Measurements from ENCODE around the gene ITPR1.

Gene ITPR1

GRCh38 chr3:4534906-4535305 is 41.8 kb downstream of the ITPR1 start:
- DNase-seq: no peak

GRCh38 chr3:4536260-4536659 is 43.1 kb downstream of the ITPR1 start:
- DNase-seq: no peak

GRCh38 chr3:4540267-4540666 is 47.1 kb downstream of the ITPR1 start:
- no peak for DNase-seq

DNA sequence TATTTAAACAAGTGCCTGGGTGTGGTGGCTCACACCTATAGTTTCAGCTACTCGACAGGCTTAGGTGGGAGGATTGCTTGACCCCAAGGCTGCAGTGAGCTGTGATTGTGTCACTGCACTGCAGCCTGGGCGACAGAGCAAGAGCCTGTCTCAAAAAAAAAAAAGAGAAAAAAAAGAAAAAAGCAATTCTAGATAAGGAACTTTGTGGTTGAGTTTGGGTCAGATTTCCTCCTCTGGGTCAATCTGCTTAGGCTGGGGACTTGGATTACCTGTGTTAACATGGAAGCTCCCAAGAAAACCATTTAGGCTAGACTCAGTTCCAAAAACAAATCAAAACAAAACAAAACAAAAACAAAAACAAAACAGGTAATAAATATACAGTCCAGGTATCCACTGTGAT is 50.0 kb downstream of the ITPR1 start:
- DNase-seq: no peak

DNA sequence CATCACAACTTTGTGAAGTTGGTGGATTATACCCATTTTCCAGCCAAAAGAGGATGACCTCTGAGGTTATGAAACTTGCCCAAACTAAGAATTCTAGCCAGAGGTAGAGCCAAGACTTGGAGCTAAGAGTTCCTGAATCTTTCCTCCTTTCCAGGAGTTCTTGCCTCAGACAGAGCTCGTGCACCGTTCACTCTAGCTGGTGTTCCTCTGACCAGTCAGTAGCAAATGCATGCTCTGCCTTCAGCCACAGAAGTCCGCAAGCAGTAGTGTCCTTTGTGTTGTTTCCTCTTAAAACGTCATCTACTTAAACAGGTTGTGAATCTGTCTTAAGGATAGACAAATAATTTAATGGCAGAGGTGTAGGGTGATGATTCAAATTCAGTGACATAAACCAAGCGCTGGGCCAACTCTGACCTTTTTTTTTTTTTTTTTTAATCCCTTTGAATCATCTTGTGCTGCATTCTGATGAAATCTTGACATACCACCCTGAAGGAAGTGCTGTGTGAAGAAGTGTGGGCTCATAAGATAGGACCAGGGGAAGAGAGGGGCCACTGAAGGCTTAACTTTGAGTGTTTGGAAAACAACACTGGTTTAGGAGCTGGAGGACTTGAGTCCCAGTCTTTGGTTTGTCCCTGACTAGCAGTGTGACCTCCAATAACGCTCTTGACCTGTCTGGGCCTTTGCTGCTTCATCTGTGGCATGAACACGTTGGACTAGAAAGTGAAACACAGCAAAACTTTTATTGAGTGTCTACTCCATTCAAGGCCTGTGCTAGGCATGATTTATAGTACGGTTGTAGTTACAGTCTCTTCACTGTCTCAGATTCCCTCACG is 53.4 kb downstream of the ITPR1 start:
- DNase-seq: no peak

- no peak for DNase-seq
Observed at GRCh38 chr3:4547799-4548198, 54.7 kb downstream of the ITPR1 start.

DNA sequence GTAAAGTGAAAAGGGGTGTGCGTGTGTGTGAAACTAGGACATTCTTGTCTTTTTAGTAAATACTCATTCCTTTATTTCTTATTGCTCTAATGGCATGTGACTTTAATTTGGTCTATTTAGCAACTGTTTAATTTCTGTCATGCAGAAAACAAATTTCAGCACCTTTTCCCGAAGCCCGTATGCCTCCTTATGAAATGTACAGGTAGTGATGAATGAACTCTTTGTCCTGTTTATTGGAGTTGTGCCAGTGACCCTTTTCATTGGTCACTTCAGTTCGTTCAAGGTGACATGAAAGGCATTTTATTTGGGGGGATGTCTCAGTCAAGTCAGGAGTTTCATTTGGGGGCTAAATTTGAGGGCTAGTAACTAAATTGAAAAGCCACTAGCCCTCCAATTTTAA is 55.2 kb downstream of the ITPR1 start:
- DNase-seq: no peak

DNA sequence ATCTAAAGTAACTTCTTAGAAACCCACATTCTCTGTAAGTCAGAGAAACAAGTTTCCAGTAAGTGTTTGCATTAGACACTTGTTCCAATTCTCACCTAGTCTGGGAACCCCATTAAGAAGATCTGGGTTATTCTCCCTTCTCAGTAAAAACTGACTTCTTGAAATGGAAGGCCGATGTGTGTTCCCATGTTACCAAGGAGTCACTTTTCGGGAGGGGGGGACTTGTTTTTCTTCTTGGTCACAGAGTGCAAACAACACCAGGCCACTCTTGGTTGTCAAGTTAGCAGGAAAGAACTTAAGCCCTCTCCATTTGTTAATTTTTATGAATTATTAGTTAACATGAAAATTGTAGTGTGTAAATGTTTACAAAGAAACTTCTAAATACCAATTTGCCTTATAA is 55.6 kb downstream of the ITPR1 start:
- no peak for DNase-seq

DNA sequence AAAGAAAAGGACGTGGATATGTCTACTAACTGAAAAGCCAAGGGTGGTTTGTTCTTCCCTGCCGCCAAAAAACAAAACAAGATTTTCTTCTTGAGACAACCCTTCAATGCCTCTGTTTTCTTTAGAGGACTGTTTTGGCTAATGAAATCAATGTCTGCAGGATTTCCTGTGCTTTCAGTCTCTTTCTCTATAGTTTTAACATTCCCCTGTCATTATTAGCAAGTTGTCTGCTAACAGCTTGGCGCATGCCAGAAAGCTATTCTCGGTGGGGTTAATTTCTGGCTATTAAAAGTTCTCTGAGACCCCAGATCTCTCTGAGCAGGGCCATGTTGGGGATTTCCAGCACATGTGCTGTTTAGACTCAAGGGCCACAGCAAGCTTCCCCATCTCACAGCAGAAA is 56.7 kb downstream of the ITPR1 start:
- no peak for DNase-seq

GRCh38 chr3:4551051-4551711 is 58.0 kb downstream of the ITPR1 start:
- DNase-seq: no peak

DNA sequence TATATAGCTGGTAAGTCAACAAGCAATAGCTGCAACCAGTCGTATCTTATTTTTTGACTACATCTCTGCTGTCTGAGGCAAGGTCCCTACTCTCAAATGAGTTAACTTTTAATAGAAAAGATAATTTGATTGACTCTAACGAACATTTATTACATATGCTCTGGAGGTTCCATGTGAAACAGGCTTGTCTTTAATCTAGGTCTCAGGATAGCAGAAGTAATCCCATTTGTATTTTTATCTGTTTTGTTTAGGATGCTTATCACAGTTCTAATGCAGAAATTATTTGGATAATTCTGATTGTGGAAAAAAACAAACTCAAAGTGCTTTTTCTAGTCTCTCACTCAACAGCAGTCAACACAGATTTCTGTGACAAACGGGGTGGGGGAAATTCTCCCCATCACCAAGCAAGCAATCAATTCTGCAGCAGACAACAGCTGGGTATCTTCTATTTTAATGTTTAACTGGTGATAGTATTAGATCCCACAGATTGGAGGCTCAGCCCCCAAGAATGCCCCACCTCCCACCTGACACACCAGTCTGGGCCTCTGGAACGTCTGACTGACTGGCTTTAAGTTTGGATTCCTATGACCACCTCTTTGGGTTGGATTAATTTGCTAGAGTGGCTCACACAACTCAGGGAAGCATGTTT is 58.8 kb downstream of the ITPR1 start:
- no peak for DNase-seq

GRCh38 chr3:4552811-4553210 is 59.7 kb downstream of the ITPR1 start:
- DNase-seq: no peak

DNA sequence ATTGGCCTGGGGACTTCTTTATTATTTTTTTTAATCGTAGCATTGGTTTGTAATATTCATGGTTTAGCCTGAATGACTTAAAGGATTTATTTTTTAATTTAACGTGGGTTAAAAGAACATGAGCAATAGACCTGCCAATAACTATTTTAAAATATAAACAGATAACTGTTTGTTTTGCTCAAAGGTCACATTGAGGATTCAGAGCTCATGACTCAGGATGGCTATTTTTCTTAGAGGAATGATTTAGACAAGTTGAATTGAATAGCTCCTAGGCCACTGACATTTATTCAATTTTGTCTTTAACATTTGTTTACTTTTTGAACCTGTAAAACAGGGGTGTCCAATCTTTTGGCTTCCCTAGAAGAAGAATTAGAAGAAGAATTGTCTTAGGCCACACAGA is 68.5 kb downstream of the ITPR1 start:
- no peak for DNase-seq

- no peak for DNase-seq
Observed at GRCh38 chr3:4562595-4562994, 69.4 kb downstream of the ITPR1 start.

GRCh38 chr3:4564270-4564669 is 71.1 kb downstream of the ITPR1 start:
- DNase-seq: no peak

GRCh38 chr3:4564928-4565586 is 71.9 kb downstream of the ITPR1 start:
- no peak for DNase-seq

DNA sequence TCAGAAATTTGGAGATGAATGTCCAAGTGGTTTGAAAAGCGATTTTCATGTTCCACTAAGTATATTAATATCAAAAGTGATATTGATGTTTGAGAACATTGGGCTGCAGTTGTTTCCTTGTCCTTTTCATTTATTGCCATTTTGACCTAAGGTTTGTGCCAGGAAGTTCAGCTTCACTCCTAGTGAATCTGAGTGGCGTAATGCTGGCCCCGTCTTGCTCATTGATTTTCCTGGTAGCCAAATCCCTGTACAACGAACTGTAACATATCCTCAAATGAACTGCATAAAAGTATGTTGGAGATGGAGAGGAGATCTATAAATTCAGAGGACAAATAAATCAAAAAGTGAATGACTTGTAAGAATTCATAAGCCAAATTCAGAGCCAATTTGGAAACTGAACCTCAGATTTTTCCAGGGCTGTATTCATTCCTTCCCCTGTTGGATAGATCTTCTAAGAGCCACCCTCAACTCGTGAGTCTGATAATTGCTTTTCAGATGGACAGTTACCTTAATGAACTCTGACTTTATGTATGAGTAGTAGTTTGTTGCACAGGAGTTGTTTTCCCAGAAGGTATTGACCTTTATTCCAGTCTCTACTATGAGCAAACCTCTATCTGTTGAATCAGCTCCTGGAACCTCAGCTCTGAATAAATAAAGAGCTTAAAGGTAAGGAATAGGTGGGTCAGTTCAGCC is 72.8 kb downstream of the ITPR1 start:
- DNase-seq: no peak

DNA sequence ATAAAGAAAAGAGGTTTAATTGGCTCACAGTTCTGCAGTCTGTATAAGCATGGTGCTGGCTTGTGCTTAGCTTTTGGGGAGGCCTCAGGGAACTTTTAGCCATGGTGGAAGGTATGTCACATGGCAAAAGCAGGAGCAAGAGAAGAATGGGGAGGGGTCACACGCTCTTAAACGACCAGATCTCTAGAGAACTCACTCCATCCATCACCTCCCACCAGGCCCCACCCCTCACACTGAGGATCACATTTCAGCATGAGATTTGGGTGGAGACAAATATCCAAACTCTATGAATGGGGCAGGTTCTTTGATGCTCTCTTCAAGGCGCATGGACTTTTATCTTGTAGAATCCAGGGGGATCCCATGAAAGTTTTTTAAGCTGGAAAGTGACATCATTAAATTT is 75.7 kb downstream of the ITPR1 start:
- no peak for DNase-seq

DNA sequence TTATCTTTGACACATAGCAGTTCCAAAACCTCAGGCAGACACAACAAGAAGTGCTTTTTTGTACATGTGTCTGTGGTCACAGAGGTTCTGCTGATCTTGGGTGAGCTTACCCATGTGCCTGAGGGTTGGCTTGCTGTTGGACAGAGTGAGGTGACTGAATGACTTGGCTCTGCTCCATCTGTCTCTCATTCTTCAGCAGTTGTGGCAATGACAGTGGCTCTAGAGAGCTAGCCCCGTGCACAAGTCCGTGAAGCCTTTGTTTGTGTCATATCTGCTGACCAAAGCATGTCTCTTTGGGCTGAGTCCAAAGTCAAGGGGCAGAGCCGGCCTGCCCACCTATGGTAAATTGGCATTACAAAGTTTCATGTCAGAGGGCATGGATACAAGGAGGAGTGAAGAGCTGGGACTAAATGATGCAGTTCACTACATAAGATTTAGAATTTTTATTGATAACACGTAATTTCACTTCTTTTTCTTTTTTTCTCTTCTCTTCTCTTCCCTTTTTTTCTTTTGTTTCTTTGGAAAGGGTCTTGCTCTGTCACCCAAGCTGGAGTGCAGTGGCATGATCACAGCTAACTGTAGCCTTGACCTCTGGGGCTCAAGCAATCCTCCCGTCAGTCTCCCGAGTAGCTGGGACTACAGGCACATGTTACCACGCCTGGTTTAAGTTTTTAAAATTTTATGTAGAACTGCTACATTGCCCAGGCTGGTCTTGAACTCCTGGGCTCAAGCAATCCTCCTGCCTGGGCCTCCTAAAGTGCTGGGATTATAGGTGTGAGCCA is 77.9 kb downstream of the ITPR1 start:
- DNase-seq: no peak

GRCh38 chr3:4571690-4572334 is 78.7 kb downstream of the ITPR1 start:
- DNase-seq: no peak

- DNase-seq: no peak
Observed at GRCh38 chr3:4573153-4573552, 80.0 kb downstream of the ITPR1 start.
